ENCODE data around the gene KRTAP2-1.

Gene KRTAP2-1

GRCh38 chr17:41016578-41017215 lies 30.4 kb downstream of the KRTAP2-1 start:
- TF ChIP-seq CTCF (IDR thresholded peaks at IDR 0.05; ENCODE audit: control extremely low read depth, extremely low read depth, low read depth, missing control alignments), result no peak
- no peak for DNase-seq (ENCODE audit: extremely low spot score)
- ChIA-PET CTCF (interaction anchor here (1.9 to 2.3 kb wide), 2 partner anchors 10 to 12 kb away, joined by 4 to 5 read pairs; no protein-coding TSS in a partner anchor), POLR2A (no interaction called here)

GRCh38 chr17:41015454-41015853 lies 31.7 kb downstream of the KRTAP2-1 start:
- ChIA-PET CTCF (interaction anchor here (0.9 to 2.3 kb wide), 2 partner anchors 13 to 255 kb away, joined by 3 to 5 read pairs; no protein-coding TSS in a partner anchor), POLR2A (no interaction called here)
- DNase-seq (ENCODE audit: extremely low spot score), result no peak
- TF ChIP-seq CTCF (IDR thresholded peaks at IDR 0.05; ENCODE audit: control extremely low read depth, extremely low read depth, low read depth, missing control alignments), result no peak

GRCh38 chr17:41013606-41014005 lies 33.5 kb downstream of the KRTAP2-1 start:
- CTCF ChIA-PET, result no interaction called here
- no peak for DNase-seq (ENCODE audit: extremely low spot score)
- POLR2A ChIA-PET, result no interaction called here
- no peak for TF ChIP-seq CTCF (IDR thresholded peaks at IDR 0.05; ENCODE audit: control extremely low read depth, extremely low read depth, low read depth, missing control alignments)

GRCh38 chr17:41013181-41013580 lies 33.9 kb downstream of the KRTAP2-1 start:
- no peak for DNase-seq (ENCODE audit: extremely low spot score)
- no peak for TF ChIP-seq CTCF (IDR thresholded peaks at IDR 0.05; ENCODE audit: control extremely low read depth, extremely low read depth, low read depth, missing control alignments)
- CTCF ChIA-PET, result no interaction called here
- POLR2A ChIA-PET, result no interaction called here

- ChIA-PET POLR2A (no interaction called here), CTCF (no interaction called here)
- DNase-seq (ENCODE audit: extremely low spot score), result no peak
- no peak for TF ChIP-seq CTCF (IDR thresholded peaks at IDR 0.05; ENCODE audit: control extremely low read depth, extremely low read depth, low read depth, missing control alignments)
Observed at GRCh38 chr17:41012326-41013120, 34.6 kb downstream of the KRTAP2-1 start.

GRCh38 chr17:41010441-41010840 lies 36.7 kb downstream of the KRTAP2-1 start:
- ChIA-PET POLR2A (no interaction called here), CTCF (no interaction called here)
- no peak for DNase-seq (ENCODE audit: extremely low spot score)
- TF ChIP-seq CTCF (IDR thresholded peaks at IDR 0.05; ENCODE audit: control extremely low read depth, extremely low read depth, low read depth, missing control alignments), result no peak
